KMS-11 (cell line): ENCODE results near the gene NOTCH4.
"Not testable (repeated sequence)": the region's sequence is repeated elsewhere in the genome, so short reads cannot be mapped to it uniquely, and the experiment has no call there.

Experiments
- H2AFZ ChIP-seq: fragments of 200-600 bp; sonication (generic); 2 replicates; pipeline ENCODE4 v1.6.1; 2016; ENCODE audit warnings: antibody characterized with exemption, mixed run types, low read depth
- H3K27ac ChIP-seq: fragments of 200-600 bp; sonication (generic); 2 replicates; pipeline ENCODE4 v1.6.1; 2016; ENCODE audit warnings: mild to moderate bottlenecking, mixed run types
- H3K27me3 ChIP-seq: fragments of 200-600 bp; sonication (generic); 2 replicates; pipeline ENCODE4 v1.6.1; 2017; ENCODE audit warnings: mild to moderate bottlenecking, low read depth, mixed run types, moderate library complexity; ENCODE audit not compliant: insufficient read depth
- H3K36me3 ChIP-seq: fragments of 200-600 bp; sonication (generic); 2 replicates; pipeline ENCODE4 v1.6.1; 2017; ENCODE audit warnings: mild to moderate bottlenecking, mixed run types; ENCODE audit not compliant: insufficient read depth
- H3K4me1 ChIP-seq: fragments of 200-600 bp; sonication (generic); 2 replicates; pipeline ENCODE4 v1.6.1; 2016; ENCODE audit warnings: mild to moderate bottlenecking, low read depth, mixed run types; ENCODE audit not compliant: poor library complexity, severe bottlenecking
- H3K4me2 ChIP-seq: fragments of 200-600 bp; sonication (generic); 2 replicates; pipeline ENCODE4 v1.7.0; 2016; ENCODE audit warnings: mild to moderate bottlenecking, mixed run types
- H3K4me3 ChIP-seq: fragments of 200-600 bp; sonication (generic); IDR thresholded peaks from 2 replicates; pipeline ENCODE4 v1.6.1; 2017; ENCODE audit warnings: low read depth, low read length, mixed read lengths; ENCODE audit not compliant: insufficient read depth
- H3K79me2 ChIP-seq: fragments of 200-600 bp; sonication (generic); 2 replicates; pipeline ENCODE4 v1.6.1; 2016; ENCODE audit warnings: low read depth, mixed run types; ENCODE audit not compliant: insufficient read depth
- H3K9ac ChIP-seq: fragments of 200-600 bp; sonication (generic); 2 replicates; pipeline ENCODE4 v1.6.1; 2016; ENCODE audit warnings: mild to moderate bottlenecking, mixed run types
- H4K20me1 ChIP-seq: fragments of 200-600 bp; sonication (generic); 2 replicates; pipeline ENCODE4 v1.6.1; 2016; ENCODE audit warnings: mild to moderate bottlenecking, mixed run types; ENCODE audit not compliant: insufficient read depth
- TF ChIP-seq, protein P1 (sequence below): fragments of 200-600 bp; sonication (generic); conservative IDR thresholded peaks from 2 replicates; pipeline ENCODE4 v1.6.1; 2017; ENCODE audit warnings: low read depth, mild to moderate bottlenecking, antibody characterized with exemption, low read length, moderate library complexity, mixed read lengths

Gene NOTCH4

GRCh38 chr6:32194825-32195651 is 28.8 kb downstream of the NOTCH4 start:
- TF ChIP-seq, protein P1, sequence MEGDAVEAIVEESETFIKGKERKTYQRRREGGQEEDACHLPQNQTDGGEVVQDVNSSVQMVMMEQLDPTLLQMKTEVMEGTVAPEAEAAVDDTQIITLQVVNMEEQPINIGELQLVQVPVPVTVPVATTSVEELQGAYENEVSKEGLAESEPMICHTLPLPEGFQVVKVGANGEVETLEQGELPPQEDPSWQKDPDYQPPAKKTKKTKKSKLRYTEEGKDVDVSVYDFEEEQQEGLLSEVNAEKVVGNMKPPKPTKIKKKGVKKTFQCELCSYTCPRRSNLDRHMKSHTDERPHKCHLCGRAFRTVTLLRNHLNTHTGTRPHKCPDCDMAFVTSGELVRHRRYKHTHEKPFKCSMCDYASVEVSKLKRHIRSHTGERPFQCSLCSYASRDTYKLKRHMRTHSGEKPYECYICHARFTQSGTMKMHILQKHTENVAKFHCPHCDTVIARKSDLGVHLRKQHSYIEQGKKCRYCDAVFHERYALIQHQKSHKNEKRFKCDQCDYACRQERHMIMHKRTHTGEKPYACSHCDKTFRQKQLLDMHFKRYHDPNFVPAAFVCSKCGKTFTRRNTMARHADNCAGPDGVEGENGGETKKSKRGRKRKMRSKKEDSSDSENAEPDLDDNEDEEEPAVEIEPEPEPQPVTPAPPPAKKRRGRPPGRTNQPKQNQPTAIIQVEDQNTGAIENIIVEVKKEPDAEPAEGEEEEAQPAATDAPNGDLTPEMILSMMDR = peak; percentile 82

GRCh38 chr6:32194388-32194787 is 29.5 kb downstream of the NOTCH4 start:
- Histone ChIP-seq H3K4me2 (peak overlapping the region; percentile 80; the same call in 1 of the 2 replicates), H2AFZ (no peak overlapping the region), H3K4me1 (peaks cover 60% of the 10 kb centered on the region), H3K36me3 (no peaks in the 10 kb centered on the region), H3K79me2 (peaks cover 2% of the 10 kb centered on the region; the same call in 1 of the 2 replicates), H3K4me3 (no peak overlapping the region), H3K27me3 (no peaks in the 10 kb centered on the region), H4K20me1 (no peaks in the 10 kb centered on the region), H3K9ac (no peak overlapping the region), H3K27ac (no peak overlapping the region)
- TF ChIP-seq, protein P1 = no peak

More at GRCh38 chr6:32194825-32195651, 28.8 kb downstream of the NOTCH4 start:
- Histone ChIP-seq H2AFZ (peak overlapping the region; percentile 63), H4K20me1 (no peaks in the 10 kb centered on the region), H3K4me3 (no peak overlapping the region), H3K27ac (peak overlapping the region; percentile 28), H3K4me1 (peaks cover 60% of the 10 kb centered on the region), H3K9ac (peak overlapping the region; percentile 7; the same call in 1 of the 2 replicates), H3K4me2 (peak overlapping the region; percentile 80), H3K36me3 (no peaks in the 10 kb centered on the region), H3K27me3 (no peaks in the 10 kb centered on the region), H3K79me2 (no peaks in the 10 kb centered on the region)

DNA sequence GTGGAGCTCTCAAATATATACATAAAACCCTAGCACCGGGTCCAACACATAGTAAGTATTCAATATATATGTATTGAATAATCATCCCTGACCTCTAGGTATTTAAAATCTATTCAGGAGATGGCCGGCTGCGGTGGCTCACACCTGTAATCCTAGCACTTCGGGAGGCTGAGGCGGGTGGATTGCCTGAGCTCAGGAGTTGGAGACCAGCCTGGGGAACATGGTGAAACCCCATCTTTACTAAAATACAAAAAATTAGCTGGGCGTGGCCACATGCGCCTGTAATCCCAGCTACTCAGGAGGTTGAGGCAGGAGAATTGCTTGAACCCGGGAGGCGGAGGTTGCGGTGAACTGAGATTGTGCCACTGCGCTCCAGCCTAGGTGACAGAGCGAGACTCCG is 30.8 kb downstream of the NOTCH4 start:
- H3K4me3 ChIP-seq, H3K27ac ChIP-seq, H3K36me3 ChIP-seq, H4K20me1 ChIP-seq, H3K9ac ChIP-seq, H3K27me3 ChIP-seq: not testable (repeated sequence)
- H3K4me1 ChIP-seq = peaks cover 66% of the 10 kb centered on the region
- H3K79me2 ChIP-seq = peaks cover 11% of the 10 kb centered on the region
- H3K4me2 ChIP-seq = peak overlapping the region; percentile 71
- peak overlapping the region; percentile 47; the same call in 1 of the 2 replicates for H2AFZ ChIP-seq

DNA sequence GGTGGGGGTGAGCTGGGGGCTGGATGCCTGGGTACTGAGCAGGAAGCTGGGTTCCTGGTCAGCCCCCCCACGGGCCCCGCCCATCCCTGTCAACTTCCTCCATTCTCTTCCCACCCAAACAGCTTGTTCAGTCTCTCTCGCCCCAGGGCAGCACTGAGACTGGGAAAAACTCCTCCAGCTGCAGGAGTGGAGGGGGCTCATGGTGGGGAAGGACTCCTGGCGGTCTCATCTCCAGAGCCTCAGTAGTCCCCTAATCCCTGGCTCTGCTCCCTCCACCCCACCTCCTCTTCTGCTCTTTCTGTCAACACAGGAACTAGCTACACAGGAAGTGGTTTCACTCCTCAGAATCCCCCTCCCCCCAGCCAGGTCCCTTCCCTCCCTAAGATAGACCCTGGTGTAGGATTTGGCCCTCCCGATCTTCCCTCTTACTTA is 31.2 kb downstream of the NOTCH4 start, which contains the start of gene GPSM3:
Gene GPSM3 (minus strand): TSS at position 36 of the 432 bp plus-strand sequence. CDS start 130 bp downstream, outside the sequence.
- Histone ChIP-seq H3K4me3 (no peak within 1 kb of the TSS), H3K9ac (peak within 1 kb of the TSS; percentile 18; the same call in 1 of the 2 replicates), H3K36me3 (no peaks in the 10 kb centered on the region), H3K27me3 (no peaks in the 10 kb centered on the region), H3K4me2 (peak within 1 kb of the TSS; percentile 71), H3K79me2 (peaks cover 11% of the 10 kb centered on the region), H3K27ac (no peak within 1 kb of the TSS), H2AFZ (peak within 1 kb of the TSS; percentile 47; the same call in 1 of the 2 replicates), H4K20me1 (no peaks in the 10 kb centered on the region), H3K4me1 (peaks cover 66% of the 10 kb centered on the region)
- TF ChIP-seq, protein P1 = no peak
